Adipose tissue (tissue), 3 donors: ENCODE results near the gene USP51. TPM values are rescaled to one million over a fixed set of nuclear protein-coding genes. Genes with fewer than 3 reads are reported as not detected.
"Not testable (repeated sequence)": the region's sequence is repeated elsewhere in the genome, so short reads cannot be mapped to it uniquely, and the experiment has no call there.

Experiments used
- H3K27ac ChIP-seq: one replicate; pipeline ENCODE4 v1.5.1; 2013; ENCODE audit warnings: low read depth, low read length
- WGBS, 3 donors: extraction: QIAGEN DNeasy Blood & Tissue Kit; methylation state at CpG; one replicate each; pipeline ENCODE4 v1.1.7; 2013; 5-methylcytosine and 5-hydroxymethylcytosine counted together
- polyA plus RNA-seq, 3 donors: library from polyadenylated mRNA; stranded (reverse); fragments of 200-250 nt; gene quantifications; one replicate each; pipeline ENCODE4 v1.2.3, GENCODE V29; 2013
- donor health status: healthy with polysubstance abuse.
- donor health status: Bipolar disorder and iron deficiency.
- donor health status: healthy.

The USP51 gene
- polyA plus RNA-seq, 3 donors: 0.48 to 0.67 (median 0.56) TPM

GRCh38 chrX:55480390-55481062 is 9.1 kb downstream of the USP51 start:
- no peak overlapping the region for H3K27ac ChIP-seq
- WGBS, 3 donors: 60 to 79% (median 62%) methylated on average over 3 of the region's 3 CpGs

- not testable (repeated sequence) for H3K27ac ChIP-seq
- WGBS, 3 donors: 71 to 81% (median 79%) methylated on average over 3 to 6 of the region's 8 CpGs
Observed at GRCh38 chrX:55479956-55480355, 9.7 kb downstream of the USP51 start.

DNA sequence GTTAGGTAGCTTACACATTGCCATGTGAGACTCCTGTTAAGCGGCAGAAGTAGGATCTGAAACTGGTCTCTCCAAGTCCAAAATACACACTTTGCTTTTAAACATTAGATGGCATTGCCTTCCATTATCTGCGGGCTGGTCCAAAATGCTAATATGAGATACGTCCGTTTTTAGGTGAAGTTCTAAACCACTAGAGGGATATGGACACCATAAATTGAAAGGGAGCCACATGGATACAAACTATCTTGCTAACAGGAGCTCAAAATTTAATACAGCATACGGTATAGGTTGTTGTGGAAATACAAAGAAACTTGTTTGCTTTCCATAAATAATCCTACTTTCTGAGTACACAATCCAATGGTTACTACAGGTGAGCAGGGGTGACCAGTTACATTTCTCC is 23.9 kb downstream of the USP51 start:
- WGBS, 3 donors: no CpG with 5 or more reads among the region's 5 CpGs

DNA sequence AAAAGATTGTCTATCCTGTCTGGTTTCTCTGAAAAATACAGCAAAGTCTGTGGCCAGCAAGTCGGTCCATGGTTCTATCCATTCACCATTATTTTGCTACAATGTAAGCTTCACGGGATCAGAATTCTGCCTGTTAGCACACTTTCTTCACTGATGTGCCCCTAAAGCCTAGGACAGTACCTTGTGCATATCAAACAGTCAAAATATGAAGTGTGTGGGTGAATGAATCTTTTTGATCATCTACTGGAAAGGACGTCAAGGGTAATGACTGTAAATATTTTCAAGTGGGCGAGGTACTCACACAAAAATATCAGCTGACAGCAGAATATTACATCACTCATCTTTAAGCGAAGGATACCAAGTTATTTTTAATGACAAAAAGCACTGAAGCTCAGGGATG is 24.5 kb downstream of the USP51 start:
- H3K27ac ChIP-seq: not testable (repeated sequence)
- WGBS, 3 donors: no CpG with 5 or more reads among the region's 5 CpGs

More for the DNA sequence above, 23.9 kb downstream of the USP51 start:
- not testable (repeated sequence) for H3K27ac ChIP-seq

DNA sequence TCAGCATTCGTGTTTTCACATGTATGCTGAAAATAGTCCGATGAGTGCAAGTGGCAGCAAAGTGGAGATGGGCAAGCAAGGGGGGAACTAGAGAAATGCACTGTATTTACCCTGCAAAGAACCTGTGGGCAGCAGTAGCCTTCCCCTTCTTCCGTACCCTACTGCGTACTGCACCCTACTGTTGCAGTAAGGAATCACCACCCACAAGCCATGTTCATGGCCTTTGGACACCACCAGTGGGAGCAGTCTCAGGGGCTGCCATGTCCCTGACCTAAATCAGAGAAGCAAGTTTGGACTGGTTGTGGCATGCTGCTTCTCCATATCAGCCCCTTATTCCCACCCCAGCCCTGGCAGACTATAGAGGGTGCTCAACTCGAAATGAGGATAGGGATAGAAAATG is 25.6 kb downstream of the USP51 start:
- WGBS, 3 donors: no CpG with 5 or more reads among the region's 5 CpGs
- not testable (repeated sequence) for H3K27ac ChIP-seq

GRCh38 chrX:55459926-55460325 is 29.7 kb downstream of the USP51 start:
- not testable (repeated sequence) for H3K27ac ChIP-seq
- no CpG with 5 or more reads among the region's 4 CpGs for whole genome bisulfite sequencing, 3 donors

DNA sequence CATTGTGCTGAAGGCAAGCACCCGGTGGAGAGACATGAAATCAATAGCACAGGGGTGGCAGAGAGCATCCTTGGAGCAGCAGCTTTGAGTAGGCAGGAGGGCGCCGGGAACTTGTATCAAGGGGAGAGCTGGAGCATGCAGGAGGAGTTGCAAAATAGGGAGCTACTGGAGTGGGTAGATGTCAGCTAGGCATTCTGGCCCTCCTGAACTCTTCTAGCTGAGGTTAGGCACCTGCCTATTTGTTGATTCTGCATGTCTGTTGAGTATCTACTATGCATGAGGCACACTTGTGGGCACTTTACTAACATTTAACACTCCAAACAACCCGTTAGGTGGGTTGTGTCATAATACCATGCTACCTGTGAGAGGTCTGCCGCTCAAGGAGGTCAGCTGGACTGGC is 30.2 kb downstream of the USP51 start:
- no CpG with 5 or more reads among the region's 5 CpGs for WGBS, 3 donors
- not testable (repeated sequence) for H3K27ac ChIP-seq

DNA sequence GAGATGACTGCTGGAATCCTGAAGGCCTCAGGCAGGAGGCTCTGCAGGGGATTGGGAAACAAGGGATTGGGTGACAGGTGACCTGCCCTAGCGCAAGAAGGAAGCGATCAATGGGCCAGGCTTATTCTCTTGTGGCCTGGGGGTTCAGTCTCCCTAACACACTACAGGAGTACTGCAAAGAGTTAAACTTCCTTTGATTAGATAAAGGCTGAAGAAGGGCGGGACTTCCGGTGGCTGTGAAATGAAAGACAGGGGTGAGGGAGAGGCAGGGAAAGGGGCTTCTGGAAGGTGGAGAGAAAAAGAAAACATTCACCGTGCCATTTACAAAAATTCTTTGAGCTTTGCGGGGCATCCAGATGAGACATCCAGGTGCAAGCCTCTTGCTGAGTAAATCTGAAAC is 33.9 kb downstream of the USP51 start:
- no CpG with 5 or more reads among the region's 6 CpGs for WGBS, 3 donors
- not testable (repeated sequence) for H3K27ac ChIP-seq

DNA sequence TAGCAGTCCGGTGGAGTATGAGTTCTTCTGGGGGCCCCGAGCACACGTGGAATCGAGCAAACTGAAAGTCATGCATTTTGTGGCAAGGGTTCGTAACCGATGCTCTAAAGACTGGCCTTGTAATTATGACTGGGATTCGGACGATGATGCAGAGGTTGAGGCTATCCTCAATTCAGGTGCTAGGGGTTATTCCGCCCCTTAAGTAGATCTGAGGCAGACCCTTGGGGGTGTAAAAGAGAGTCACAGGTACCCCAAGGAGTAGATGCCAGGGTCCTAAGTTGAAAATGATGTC is 36.9 kb downstream of the USP51 start:
- 0 to 42% (median 0%) methylated on average over 9 of the region's 9 CpGs for WGBS, 3 donors
- no peak overlapping the region for H3K27ac ChIP-seq

DNA sequence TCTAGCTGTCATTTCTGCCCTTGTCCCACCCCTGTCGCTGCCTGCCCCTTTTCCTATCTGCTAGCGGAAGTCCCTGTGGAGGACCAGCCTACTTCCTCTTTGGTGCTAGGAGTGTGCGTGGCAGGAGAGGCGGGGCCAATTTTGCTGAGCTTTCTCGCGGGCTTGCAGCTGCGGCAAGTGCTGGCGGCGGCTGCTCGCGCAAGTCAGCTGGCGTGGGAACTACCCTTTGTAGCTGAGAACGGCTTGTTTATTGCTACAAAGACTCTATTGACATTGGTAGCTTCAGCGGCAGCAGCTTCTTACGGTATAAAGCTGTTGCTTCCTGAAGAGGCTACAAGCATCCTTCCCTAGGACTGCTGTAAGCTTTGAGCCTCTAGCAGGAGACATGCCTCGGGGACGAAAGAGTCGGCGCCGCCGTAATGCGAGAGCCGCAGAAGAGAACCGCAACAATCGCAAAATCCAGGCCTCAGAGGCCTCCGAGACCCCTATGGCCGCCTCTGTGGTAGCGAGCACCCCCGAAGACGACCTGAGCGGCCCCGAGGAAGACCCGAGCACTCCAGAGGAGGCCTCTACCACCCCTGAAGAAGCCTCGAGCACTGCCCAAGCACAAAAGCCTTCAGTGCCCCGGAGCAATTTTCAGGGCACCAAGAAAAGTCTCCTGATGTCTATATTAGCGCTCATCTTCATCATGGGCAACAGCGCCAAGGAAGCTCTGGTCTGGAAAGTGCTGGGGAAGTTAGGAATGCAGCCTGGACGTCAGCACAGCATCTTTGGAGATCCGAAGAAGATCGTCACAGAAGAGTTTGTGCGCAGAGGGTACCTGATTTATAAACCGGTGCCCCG is 37.4 kb downstream of the USP51 start, which contains the start of gene MAGEH1:
Gene MAGEH1, plus strand, starts transcription at position 138 of the 843 bp plus-strand sequence. Its CDS starts 248 bp downstream, at position 386.
- 0 to 31% (median 1%) methylated on average over 37 to 43 of the region's 43 CpGs for WGBS, 3 donors
- no peak within 1 kb of the TSS for H3K27ac ChIP-seq

GRCh38 chrX:55451626-55451989 is 38.0 kb downstream of the USP51 start:
- 1 to 34% (median 4%) methylated on average over 7 to 11 of the region's 11 CpGs for WGBS, 3 donors
- no peak overlapping the region for H3K27ac ChIP-seq

- 24 to 44% (median 36%) methylated on average over 2 of the region's 2 CpGs for WGBS, 3 donors
- no peak overlapping the region for H3K27ac ChIP-seq
Observed at GRCh38 chrX:55451141-55451540, 38.5 kb downstream of the USP51 start.

GRCh38 chrX:55450259-55450658 is 39.4 kb downstream of the USP51 start:
- 15 to 45% (median 42%) methylated on average over 5 of the region's 5 CpGs for WGBS, 3 donors
- no peak overlapping the region for H3K27ac ChIP-seq

- H3K27ac ChIP-seq: not testable (repeated sequence)
- WGBS, 3 donors: 48 to 83% (median 65%) methylated on average over 5 of the region's 5 CpGs
Observed at GRCh38 chrX:55443468-55443867, 46.2 kb downstream of the USP51 start.

Other genes with a start within 250 kb of the USP51 start
- gene PAGE3, start 224.9 kb downstream of the USP51 start, polyA plus RNA-seq: not detected
- 10 to 100 TPM; 18.0 to 21.2 (median 20.9) TPM for gene MAGEH1, start 37.7 kb downstream of the USP51 start, polyA plus RNA-seq
- gene FOXR2, start 133.6 kb upstream of the USP51 start, polyA plus RNA-seq: not detected
- 10 to 100 TPM in 2 of 3 donors, 1 to 10 TPM in 1; 9.5 to 25.3 (median 13.5) TPM for gene RRAGB, start 227.9 kb upstream of the USP51 start, polyA plus RNA-seq